Astrocyte (in vitro differentiated cells and primary cell): ENCODE results near the gene MRPL20. TPM values are rescaled to one million over a fixed set of nuclear protein-coding genes. Genes with fewer than 3 reads are reported as not detected.
"Not testable (repeated sequence)": the region's sequence is repeated elsewhere in the genome, so short reads cannot be mapped to it uniquely, and the experiment has no call there.

ENCODE experiments used
- DNase-seq: peaks from one replicate; pipeline ENCODE4 v3.0.0-alpha.2; 2010; ENCODE audit warnings: low read depth
- FAIRE-seq: peaks from 2 replicates; lab custom pipeline; 2011; peaks lifted over from hg19 to GRCh38; lab: Jason Lieb, UNC
- H2AFZ ChIP-seq: 2 replicates; pipeline ENCODE4 v1.6.0; 2012; ENCODE audit warnings: low read depth, low read length, inconsistent platforms
- H3K27ac ChIP-seq: 2 replicates; pipeline ENCODE4 v1.5.1; 2011; ENCODE audit warnings: low read depth, low read length, inconsistent platforms
- H3K27me3 ChIP-seq: 2 replicates; pipeline ENCODE4 v1.6.0; 2011; ENCODE audit warnings: low read length, inconsistent platforms; ENCODE audit not compliant: insufficient read depth
- H3K36me3 ChIP-seq: 2 replicates; pipeline ENCODE4 v1.5.1; 2011; ENCODE audit warnings: low read length, inconsistent platforms; ENCODE audit not compliant: insufficient read depth
- H3K4me1 ChIP-seq: 2 replicates; pipeline ENCODE4 v1.5.1; 2011; ENCODE audit warnings: low read length, inconsistent platforms; ENCODE audit not compliant: insufficient read depth
- H3K4me2 ChIP-seq: 2 replicates; pipeline ENCODE4 v1.6.0; 2012; ENCODE audit warnings: low read length, inconsistent platforms
- H3K4me3 ChIP-seq: 2 replicates; pipeline ENCODE4 v1.5.1; 2011; ENCODE audit warnings: low read depth, mild to moderate bottlenecking, low read length, inconsistent platforms; ENCODE audit not compliant: insufficient read depth
- H3K79me2 ChIP-seq: 2 replicates; pipeline ENCODE4 v1.6.0; 2012; ENCODE audit warnings: mild to moderate bottlenecking, low read length, inconsistent platforms; ENCODE audit not compliant: insufficient read depth
- H3K9ac ChIP-seq: 2 replicates; pipeline ENCODE4 v1.6.0; 2012; ENCODE audit warnings: mild to moderate bottlenecking, low read length, inconsistent platforms
- H3K9me3 ChIP-seq: 2 replicates; pipeline ENCODE4 v1.5.1; 2012; ENCODE audit warnings: low read depth, mild to moderate bottlenecking, low read length, inconsistent platforms; ENCODE audit not compliant: insufficient read depth
- H4K20me1 ChIP-seq: 2 replicates; pipeline ENCODE4 v1.6.0; 2012; ENCODE audit warnings: low read length, inconsistent platforms; ENCODE audit not compliant: insufficient read depth
- H3K27ac Mint-ChIP-seq: one replicate; pipeline ENCODE4 v1.8.0; 2021; ENCODE audit warnings: mild to moderate bottlenecking, mixed read lengths; ENCODE audit not compliant: unreplicated experiment
- H3K27me3 Mint-ChIP-seq: one replicate; pipeline ENCODE4 v1.8.0; 2021; ENCODE audit warnings: low read depth, mixed read lengths; ENCODE audit not compliant: unreplicated experiment
- H3K36me3 Mint-ChIP-seq: one replicate; pipeline ENCODE4 v1.8.0; 2021; ENCODE audit warnings: low read depth, mixed read lengths; ENCODE audit not compliant: unreplicated experiment
- H3K4me1 Mint-ChIP-seq: one replicate; pipeline ENCODE4 v1.8.0; 2021; ENCODE audit warnings: low read depth, mixed read lengths; ENCODE audit not compliant: unreplicated experiment
- H3K4me3 Mint-ChIP-seq: one replicate; pipeline ENCODE4 v1.8.0; 2021; ENCODE audit warnings: mild to moderate bottlenecking, moderate library complexity, mixed read lengths; ENCODE audit not compliant: unreplicated experiment
- H3K9me3 Mint-ChIP-seq: one replicate; pipeline ENCODE4 v1.8.0; 2021; ENCODE audit warnings: mild to moderate bottlenecking, mixed read lengths; ENCODE audit not compliant: unreplicated experiment
- CTCF ChIP-seq: IDR thresholded peaks from 2 replicates; pipeline ENCODE4 v1.5.1; 2011; ENCODE audit warnings: low read depth, mild to moderate bottlenecking, inconsistent platforms, low read length, moderate library complexity; ENCODE audit not compliant: insufficient read depth
- EZH2 ChIP-seq: IDR thresholded peaks from 2 replicates; pipeline ENCODE4 v1.6.1; 2012; ENCODE audit warnings: mild to moderate bottlenecking, low read length, inconsistent platforms; ENCODE audit not compliant: insufficient read depth
- total RNA-seq: library from RNA; stranded (reverse); gene quantifications from 2 replicates; pipeline ENCODE4 v1.2.1, GENCODE V29; 2021

The MRPL20 gene
- total RNA-seq, 1 donor from 2014 or later, result 88.5 TPM

GRCh38 chr1:1455366-1455884 lies 48.3 kb upstream of the MRPL20 start:
- H3K4me1 ChIP-seq, result no peaks in the 10 kb centered on the region
- H3K79me2 ChIP-seq, result no peaks in the 10 kb centered on the region
- FAIRE-seq (no peak), DNase-seq (no peak)
- H3K36me3 ChIP-seq, result no peaks in the 10 kb centered on the region
- no peak overlapping the region for H3K9ac ChIP-seq
- H3K9me3 ChIP-seq, result no peaks in the 10 kb centered on the region
- no peak overlapping the region for H3K27ac Mint-ChIP-seq
- H3K4me3 Mint-ChIP-seq, result no peak overlapping the region
- H3K4me3 ChIP-seq, result no peak overlapping the region
- no peak overlapping the region for H3K27ac ChIP-seq
- H3K36me3 Mint-ChIP-seq, result no peaks in the 10 kb centered on the region
- no peak overlapping the region for H2AFZ ChIP-seq
- no peaks in the 10 kb centered on the region for H3K9me3 Mint-ChIP-seq
- TF ChIP-seq EZH2 (no peak), CTCF (no peak)
- peaks cover 5% of the 10 kb centered on the region for H3K27me3 Mint-ChIP-seq
- H3K4me1 Mint-ChIP-seq, result no peaks in the 10 kb centered on the region
- H3K27me3 ChIP-seq, result no peaks in the 10 kb centered on the region
- no peaks in the 10 kb centered on the region for H4K20me1 ChIP-seq
- H3K4me2 ChIP-seq, result no peak overlapping the region

- not testable (repeated sequence) for H3K79me2 ChIP-seq, H3K4me2 ChIP-seq, H3K9ac ChIP-seq, H3K4me1 Mint-ChIP-seq, DNase-seq, H3K9me3 Mint-ChIP-seq, H3K27ac Mint-ChIP-seq, FAIRE-seq, H3K27me3 ChIP-seq, H3K36me3 Mint-ChIP-seq, H3K4me1 ChIP-seq, H3K9me3 ChIP-seq, H4K20me1 ChIP-seq, H3K4me3 ChIP-seq, H3K36me3 ChIP-seq, H3K27ac ChIP-seq, H2AFZ ChIP-seq, H3K4me3 Mint-ChIP-seq
- H3K27me3 Mint-ChIP-seq, result peaks cover 12% of the 10 kb centered on the region
Measured at GRCh38 chr1:1454286-1455056, 47.4 kb upstream of the MRPL20 start.

- Mint-ChIP-seq H3K27me3 (peaks cover 19% of the 10 kb centered on the region), H3K4me1 (no peaks in the 10 kb centered on the region), H3K36me3 (no peaks in the 10 kb centered on the region), H3K4me3 (no peak overlapping the region), H3K9me3 (no peaks in the 10 kb centered on the region), H3K27ac (no peak overlapping the region)
- no peak for TF ChIP-seq EZH2
- no peak for TF ChIP-seq CTCF
- H3K27me3 ChIP-seq, result no peaks in the 10 kb centered on the region
- H2AFZ ChIP-seq, result no peak overlapping the region
- no peak overlapping the region for H3K4me2 ChIP-seq
- H3K4me3 ChIP-seq, result no peak overlapping the region
- H4K20me1 ChIP-seq, result no peaks in the 10 kb centered on the region
- no peaks in the 10 kb centered on the region for H3K79me2 ChIP-seq
- no peaks in the 10 kb centered on the region for H3K4me1 ChIP-seq
- H3K36me3 ChIP-seq, result no peaks in the 10 kb centered on the region
- no peak overlapping the region for H3K9ac ChIP-seq
- H3K27ac ChIP-seq, result no peak overlapping the region
- FAIRE-seq (no peak), DNase-seq (no peak)
- H3K9me3 ChIP-seq, result no peaks in the 10 kb centered on the region
Measured at GRCh38 chr1:1452882-1453281, 45.8 kb upstream of the MRPL20 start.

GRCh38 chr1:1452365-1452739 lies 45.3 kb upstream of the MRPL20 start:
- not testable (repeated sequence) for H3K27ac Mint-ChIP-seq, H3K4me1 Mint-ChIP-seq, H3K36me3 Mint-ChIP-seq, H4K20me1 ChIP-seq, FAIRE-seq, H3K4me1 ChIP-seq, DNase-seq, H3K9me3 Mint-ChIP-seq, H3K36me3 ChIP-seq, H3K4me3 ChIP-seq, H3K27ac ChIP-seq, H3K4me2 ChIP-seq, H3K9ac ChIP-seq, H3K27me3 ChIP-seq, H3K9me3 ChIP-seq, H2AFZ ChIP-seq, H3K79me2 ChIP-seq, H3K4me3 Mint-ChIP-seq
- peaks cover 19% of the 10 kb centered on the region for H3K27me3 Mint-ChIP-seq
